Activated CD8-positive, alpha-beta memory T cell treated with anti-CD3 and anti-CD28 coated beads, Interleukin-2, amount 50 U/mL, for 4 hours (primary cell): Measurements from ENCODE around the gene ADD1.
"Not testable (repeated sequence)": the region's sequence is repeated elsewhere in the genome, so short reads cannot be mapped to it uniquely, and the experiment has no call there.

Experiments
- DNase-seq: peaks from one replicate; pipeline ENCODE4 v3.0.0-alpha.2; 2020

Gene ADD1

GRCh38 chr4:2898001-2898400 is 54.4 kb downstream of the ADD1 start:
- DNase-seq: no peak

DNA sequence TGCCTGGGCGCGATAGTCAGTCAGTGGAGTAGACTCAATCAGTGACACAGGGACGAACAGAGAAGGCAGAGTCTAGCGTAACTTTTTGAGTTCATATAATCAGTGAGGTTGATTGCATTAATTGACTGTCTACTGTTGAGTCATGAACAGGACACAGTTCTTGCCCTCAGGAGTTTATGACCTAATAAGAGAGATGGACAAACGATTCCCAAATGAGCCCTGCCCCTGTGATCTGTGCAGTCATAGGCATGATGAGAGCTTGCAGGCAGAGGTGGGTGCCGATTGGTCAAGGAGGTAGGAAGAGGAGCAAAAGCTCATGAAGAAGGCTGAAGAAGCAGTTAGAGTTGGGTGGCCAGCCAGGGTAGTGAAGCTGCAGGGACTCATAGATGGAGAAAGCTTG is 57.1 kb downstream of the ADD1 start:
- no peak for DNase-seq

DNA sequence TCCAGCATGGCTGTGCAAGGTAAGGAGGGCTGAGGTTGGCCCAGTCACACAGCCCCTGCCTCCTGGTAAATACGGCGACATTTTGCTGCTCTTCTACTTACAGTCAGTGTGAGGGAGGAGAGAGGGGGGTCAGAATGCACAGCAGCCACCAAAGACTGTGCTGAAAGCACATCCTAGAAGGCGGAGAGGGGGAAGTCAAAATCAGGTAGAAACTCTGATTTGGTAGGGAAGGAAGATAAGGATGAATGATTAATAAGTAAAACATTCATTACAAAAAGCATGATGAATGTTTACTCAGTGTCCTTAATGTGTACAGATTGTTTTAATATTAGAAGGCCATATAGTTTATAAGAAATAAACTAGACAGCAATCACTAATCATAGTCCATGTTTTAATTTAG is 57.5 kb downstream of the ADD1 start:
- no peak for DNase-seq

DNA sequence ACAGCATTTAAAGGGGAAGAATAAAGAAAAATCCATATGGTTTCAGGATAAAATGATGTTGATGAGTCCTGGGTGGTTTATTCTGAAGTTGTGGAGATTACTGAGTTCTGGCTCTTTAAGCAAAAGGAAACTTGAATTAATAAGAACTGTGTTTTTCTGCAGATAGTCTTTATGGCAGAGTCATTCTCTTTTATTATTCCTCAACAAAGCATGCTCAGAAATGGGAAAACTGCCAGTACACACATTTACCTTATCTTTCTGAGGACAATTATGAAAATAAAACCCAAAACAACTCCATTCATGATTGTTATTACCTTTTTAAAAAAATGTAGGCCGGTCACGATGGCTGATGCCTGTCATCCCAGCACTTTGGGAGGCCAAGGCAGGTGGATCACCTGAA is 58.5 kb downstream of the ADD1 start:
- DNase-seq: no peak

GRCh38 chr4:2905544-2905943 is 61.9 kb downstream of the ADD1 start:
- DNase-seq: no peak

GRCh38 chr4:2906218-2906617 is 62.6 kb downstream of the ADD1 start:
- no peak for DNase-seq

DNA sequence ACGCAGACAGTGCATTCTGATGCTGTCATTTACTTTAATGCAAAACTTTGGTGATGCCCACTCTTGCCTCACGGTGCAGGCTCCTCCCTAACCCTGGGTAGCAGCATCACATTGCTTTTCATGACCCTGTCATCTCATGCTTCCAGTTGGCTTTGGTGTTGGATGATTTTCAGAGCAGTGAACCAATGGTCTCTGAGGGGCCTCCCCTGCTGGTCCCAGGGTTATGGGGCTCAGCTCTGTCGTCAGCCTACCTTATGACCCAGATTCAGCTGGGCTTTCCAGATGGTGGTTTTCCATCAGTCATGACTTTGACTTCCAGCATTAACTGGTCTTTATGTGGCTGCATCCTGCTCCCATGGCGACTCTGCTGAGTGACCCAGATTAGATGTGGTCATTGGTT is 63.6 kb downstream of the ADD1 start:
- no peak for DNase-seq

DNA sequence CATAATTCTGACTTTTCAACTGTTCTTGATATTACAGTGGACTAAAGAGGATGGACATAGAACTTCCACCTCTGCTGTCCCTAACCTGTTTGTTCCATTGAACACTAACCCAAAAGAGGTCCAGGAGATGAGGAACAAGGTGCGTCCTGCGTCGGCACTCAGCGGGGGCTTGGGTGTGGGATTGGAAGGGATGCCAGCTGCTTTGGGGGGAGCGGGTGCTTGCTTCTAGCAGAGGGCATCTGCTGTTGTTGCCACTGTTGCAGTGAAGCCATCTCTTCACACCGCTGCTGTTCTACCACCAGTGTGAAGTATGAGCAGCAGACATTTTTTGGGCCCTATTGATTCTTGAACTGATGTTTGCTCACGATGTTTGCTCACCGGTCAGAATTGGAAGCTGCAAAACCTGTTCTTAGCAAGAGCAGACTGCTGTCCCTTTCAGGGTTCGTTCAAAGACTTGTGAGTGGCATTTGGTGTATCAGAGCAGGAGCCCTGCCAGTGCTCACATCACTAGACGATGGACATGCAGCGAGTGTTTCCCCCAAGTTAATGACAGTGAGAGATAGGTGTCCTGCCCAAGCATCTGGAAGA is 64.2 kb downstream of the ADD1 start:
- no peak for DNase-seq

DNA sequence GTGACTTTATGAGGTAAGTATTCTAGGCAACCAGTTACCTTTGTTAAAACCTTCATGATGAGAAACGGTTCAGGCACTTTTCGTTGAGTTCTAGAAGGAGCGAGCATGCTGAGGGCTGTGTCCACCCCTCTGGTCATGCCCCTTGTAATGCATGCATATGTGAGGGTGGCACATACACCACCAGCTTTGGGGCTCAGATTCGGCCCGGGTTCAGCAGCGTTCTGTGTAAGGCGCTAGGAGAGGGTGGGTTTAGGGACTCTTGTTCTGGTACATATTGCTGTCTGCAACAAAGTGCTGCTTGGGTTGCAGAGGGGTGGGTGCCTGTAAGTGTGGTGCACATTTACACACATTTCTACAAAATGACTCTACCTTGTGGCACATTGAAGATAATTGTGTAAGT is 65.0 kb downstream of the ADD1 start:
- DNase-seq: no peak

DNA sequence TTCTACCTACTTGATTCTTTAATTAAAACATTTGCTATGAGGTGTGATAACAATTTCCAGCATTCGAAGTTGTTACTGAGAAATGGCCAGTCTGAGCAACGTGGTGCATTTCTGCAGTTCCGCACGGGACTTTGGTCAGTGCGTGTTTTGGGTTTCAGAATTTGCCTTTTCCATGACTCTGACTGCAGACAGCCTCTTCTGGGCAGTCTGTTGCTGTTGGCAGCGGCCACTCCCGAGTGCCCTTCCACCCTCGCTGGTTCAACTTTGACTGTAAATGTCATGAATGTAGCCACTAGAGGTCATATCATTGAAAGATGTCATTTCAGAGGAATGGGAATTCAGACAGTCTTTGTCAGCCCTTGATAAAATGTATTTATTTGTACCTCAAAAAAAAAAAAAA is 65.9 kb downstream of the ADD1 start:
- no peak for DNase-seq

DNA sequence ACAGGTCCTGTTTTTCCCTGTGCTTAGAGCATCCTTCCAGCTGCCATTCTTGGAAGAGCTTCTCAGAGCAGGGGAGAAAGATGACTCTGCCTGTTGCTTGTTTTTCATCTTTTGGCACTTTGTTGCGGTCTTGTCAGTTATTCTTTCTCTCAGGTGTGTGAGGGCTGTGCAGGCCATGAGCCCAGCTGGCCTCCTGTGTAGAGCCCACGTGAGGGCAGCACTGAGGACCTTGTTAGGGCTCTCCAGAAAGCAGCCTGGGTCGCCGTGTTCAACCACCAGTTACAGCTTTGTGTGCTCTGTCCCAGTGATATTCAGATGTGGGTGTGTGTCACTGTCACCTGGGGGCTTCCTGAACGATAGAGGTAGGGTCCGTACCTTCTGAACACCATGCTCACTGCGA is 66.8 kb downstream of the ADD1 start:
- DNase-seq: no peak

DNA sequence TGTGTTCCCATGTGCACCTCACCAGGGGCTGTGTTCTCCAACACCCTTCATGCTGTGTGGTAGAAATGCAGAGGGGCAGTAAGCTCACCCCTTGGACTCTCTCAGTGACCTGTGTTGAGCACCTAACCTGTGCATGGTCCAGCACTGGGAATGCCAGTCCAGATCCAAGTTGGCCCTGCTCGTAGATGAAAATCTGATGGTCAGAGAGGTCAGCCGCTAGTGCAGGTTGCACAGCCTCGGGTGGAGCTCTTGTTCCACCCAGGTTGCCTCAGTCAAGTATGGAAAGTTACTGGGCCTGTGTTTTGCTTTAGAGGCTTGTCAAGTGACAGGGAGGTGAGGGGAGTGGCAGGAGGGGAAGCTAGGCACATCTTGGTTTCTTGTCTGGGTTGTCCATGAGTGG is 68.2 kb downstream of the ADD1 start:
- no peak for DNase-seq

DNA sequence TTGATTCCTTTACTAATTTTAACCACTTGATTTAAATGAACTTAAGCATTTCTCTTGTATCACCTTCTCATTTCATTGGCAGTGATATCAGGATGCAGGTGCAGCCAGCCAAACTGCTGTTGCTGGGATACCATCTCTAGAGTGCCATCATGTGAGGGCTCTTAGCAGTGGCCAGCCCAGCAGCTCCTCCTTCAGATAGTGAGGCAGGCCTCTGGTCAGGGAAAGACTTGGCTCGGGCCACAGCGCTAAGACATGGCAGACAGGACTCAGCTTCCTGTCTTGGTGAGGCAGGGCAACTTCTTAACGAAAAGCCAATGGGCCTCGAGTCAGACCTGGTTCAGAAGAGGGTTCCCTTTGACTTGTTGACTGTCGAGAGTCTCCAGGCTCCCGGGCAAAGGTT is 69.5 kb downstream of the ADD1 start:
- no peak for DNase-seq

DNA sequence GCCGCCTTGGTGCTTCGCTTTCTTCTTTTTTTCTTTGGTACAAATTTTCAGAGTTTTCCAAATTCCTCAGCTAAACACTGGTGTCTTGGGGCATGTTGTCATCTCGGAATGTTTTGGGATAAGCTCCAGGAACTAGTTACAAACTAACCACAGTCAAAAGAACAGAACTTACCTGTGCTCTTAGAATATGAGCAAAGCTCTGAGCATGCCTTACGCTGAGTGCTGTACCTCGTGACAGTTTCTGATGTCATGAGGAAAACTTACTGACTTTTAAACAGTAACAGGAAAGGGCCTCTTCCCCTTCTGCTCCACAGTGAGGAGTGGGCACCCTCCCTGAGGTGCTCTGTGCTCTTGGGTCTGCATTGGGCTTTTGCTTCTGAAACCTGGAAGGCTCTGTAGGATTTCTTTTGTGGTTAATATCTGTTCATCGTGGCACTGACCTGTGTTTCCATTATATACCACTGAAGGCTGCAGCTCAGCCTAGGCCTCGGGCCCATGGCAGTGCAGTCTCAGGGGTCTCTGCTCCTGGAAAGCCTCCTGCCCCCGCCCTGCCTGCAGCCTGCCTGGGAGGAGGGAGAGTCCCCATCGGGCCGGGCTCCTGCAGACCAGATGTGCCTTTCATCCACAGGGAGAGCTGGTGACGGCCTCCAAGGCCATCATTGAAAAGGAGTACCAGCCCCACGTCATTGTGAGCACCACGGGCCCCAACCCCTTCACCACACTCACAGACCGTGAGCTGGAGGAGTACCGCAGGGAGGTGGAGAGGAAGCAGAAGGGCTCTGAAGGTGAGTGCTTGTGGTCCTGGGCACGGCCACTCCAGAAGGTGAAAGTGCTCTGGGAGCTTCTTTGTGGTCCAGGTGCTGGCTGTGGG is 70.8 kb downstream of the ADD1 start:
- DNase-seq: no peak

GRCh38 chr4:2915789-2916188 is 72.1 kb downstream of the ADD1 start:
- DNase-seq: no peak

GRCh38 chr4:2916696-2917095 is 73.1 kb downstream of the ADD1 start:
- DNase-seq: not testable (repeated sequence)

DNA sequence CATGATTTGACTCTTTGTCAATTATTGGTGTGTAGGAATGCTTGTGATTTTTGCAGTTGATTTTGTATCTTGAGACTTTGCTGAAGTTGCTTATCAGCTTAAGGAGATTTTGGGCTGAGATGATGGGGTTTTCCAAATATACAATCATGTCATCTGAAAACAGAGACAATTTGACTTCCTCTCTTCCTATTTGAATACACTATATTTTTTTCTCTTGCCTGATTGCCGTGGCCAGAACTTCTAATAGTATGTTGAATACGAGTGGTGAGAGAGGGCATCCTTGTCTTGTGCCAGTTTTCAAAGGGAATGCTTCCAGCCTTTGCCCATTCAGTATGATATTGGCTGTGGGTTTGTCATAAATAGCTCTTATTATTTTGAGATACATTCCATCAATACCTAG is 74.7 kb downstream of the ADD1 start:
- not testable (repeated sequence) for DNase-seq

- not testable (repeated sequence) for DNase-seq
Observed at GRCh38 chr4:2918714-2919113, 75.1 kb downstream of the ADD1 start.

DNA sequence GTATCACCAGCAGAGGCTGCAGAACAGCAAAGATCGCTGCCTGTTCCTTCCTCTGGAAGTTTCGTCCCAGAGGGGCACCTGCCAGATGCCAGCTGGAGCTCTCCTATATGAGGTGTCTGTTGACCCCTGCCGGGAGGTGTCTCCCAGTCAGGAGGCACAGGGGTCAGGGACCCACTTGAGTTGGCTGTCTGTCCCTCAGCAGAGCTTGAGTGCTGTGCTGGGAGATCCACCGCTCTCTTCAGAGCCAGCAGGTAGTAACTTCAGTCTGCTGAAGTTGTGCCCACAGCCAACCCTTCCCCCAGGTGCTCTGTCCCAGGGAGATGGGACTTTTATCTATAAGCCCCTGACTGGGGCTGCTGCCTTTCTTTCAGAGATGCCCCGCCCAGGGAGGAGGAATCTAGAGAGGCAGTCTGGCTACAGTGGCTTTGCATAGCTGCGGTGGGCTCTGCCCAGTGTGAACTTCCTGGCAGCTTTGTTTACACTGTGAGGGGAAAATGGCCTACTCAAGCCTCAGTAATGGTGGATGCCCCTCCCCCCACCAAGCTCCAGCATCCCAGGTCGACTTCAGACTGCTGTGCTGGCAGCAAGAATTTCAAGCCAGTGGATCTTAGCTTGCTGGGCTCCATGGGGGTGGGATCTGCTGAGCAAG is 78.9 kb downstream of the ADD1 start:
- DNase-seq: not testable (repeated sequence)

GRCh38 chr4:2923141-2923551 is 79.5 kb downstream of the ADD1 start:
- DNase-seq: no peak

- DNase-seq: no peak
Observed at GRCh38 chr4:2923668-2924173, 80.1 kb downstream of the ADD1 start.

GRCh38 chr4:2924286-2924685 is 80.6 kb downstream of the ADD1 start:
- DNase-seq: no peak

DNA sequence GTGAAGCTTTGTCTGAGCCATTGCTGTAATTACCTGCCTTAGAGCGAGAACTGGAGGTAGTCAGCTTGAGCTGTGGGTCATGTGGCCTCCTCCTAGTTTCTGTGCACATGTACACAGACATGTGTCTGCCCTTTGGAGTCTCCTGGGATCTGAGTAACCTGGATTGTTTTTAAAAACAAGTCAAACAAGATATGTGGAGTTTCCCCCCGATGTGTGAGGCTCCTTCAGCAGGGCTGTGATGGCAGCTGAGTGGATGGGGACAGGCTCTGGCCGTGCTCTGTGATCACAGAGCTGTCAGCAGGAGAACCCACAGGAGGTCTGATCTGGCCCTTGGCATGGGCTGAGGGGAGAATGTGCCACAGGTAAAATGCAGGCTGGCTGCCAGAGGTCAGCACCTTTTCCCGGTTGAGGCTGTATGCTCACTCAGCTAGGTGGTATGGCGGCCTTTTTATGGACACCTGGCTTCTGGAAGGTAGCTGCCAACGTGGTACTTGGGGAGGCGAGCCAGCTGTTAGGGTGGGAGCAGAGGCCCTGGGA is 81.2 kb downstream of the ADD1 start:
- no peak for DNase-seq

- no peak for DNase-seq
Observed at GRCh38 chr4:2925496-2925895, 81.9 kb downstream of the ADD1 start.
